ENCODE data around the gene DACT3.

DACT3 gene

DNA sequence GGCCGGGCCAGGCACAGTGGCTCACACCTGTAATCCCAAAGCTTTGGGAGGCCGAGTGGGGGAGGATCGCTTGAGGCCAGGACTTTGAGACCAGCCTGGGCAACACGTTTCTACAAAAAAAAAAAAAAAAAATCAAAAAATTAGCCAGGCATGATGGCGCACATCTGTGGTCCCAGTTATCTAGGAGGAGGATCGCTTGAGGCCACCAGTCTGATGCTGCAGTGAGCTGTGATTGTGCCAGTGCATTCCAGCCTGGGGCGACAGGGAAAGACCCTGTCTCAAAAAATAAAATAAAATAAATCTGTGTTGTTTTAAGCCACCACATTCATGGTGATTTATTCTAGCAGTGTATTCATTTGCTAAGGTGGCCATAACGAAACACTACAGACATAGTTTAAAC, 4.1 kb upstream of the DACT3 start:
- DNase-seq (ENCODE audit: low read depth), result no peak

DNA sequence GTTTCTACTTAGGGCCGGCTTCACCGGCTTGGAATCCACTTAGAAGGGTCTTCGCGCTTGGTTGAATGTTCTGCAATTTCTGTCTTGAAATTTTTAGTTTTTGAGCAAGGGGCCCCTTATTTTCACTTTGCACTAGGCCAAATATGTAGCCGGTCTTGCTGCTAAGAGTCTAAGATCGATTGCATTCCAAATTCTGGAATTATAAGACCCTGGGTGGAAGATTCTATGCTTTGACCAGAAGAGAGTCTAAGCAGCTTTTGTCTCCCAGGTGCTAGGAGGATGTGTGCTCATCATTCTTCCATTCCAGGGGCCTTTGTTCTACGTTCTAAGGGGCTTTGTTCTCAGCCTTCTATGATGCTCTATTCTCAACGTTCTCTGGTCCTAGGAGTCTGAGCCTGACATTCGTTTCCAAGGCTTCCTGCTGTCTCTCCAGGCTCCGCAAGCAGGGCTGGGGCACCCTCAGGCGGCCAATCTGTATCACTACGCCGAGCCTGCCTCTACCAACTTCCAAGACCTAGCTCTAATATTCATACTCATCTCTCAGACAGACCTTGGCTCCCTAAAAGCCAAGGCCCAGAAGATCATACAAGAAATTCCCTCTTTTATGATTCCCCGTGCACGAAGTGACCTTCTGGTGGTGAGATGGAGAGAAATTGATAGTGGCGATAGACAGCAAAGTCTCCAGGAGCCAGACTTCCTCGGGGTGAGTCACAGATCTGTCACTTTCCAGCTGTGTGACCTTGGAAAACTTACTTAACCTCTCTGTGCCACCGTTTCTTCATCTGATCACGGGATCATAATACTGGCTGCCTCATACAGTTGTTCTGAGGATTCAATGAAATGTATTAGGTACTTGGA, 982 bp upstream of the DACT3 start:
- peak; percentile 60 for DNase-seq (ENCODE audit: low read depth)

DNA sequence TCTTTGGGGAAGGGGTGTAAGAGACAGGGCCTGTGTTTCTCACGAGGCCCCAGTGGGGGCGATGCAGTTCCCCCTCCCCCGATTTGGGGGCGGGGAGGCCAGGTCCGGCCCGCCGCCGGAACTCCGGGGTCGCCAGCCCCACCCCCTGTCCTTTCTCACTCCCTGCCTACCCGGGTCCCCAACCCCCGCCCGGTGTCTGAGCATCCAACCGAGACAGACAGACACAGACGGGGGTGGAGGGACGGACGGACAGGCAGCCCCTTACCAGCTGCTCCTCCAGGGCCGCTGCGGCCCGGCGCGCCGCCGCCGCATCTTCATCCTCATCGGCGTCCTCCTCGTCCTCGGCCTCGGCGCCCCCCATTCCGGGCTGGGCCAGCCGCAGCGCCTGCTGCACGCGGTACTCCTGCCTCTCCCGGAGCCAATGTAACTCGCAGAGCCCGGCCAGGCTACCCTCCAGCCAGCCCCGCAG, 397 bp downstream of the DACT3 start:
- no peak for DNase-seq (ENCODE audit: low read depth)

DNA sequence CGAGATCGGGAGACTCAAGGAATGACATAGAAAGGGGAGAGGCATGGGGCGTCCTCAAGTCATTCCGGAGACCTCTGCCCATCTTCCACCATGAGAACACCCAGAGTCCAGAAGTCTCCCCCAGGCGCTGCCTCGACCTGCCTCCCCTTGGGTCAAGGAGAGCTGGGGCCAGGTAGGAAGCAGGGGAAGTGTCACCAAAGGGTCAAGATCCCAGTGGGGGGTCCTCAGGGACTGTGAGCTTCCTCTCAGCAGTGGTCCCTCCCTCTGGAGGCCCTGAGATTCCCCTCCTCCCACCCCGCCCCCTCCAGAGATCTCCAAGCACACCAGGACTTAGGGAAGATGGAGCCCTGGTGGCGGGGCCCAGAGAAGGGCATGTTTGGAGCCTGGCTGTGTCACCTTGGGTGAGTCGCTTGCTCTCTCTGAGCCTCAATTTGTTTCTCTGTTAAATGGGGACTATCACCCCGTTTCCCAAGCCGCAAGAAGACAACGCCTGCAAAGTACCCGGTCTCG, 919 bp downstream of the DACT3 start:
- DNase-seq (ENCODE audit: low read depth), result no peak

DNA sequence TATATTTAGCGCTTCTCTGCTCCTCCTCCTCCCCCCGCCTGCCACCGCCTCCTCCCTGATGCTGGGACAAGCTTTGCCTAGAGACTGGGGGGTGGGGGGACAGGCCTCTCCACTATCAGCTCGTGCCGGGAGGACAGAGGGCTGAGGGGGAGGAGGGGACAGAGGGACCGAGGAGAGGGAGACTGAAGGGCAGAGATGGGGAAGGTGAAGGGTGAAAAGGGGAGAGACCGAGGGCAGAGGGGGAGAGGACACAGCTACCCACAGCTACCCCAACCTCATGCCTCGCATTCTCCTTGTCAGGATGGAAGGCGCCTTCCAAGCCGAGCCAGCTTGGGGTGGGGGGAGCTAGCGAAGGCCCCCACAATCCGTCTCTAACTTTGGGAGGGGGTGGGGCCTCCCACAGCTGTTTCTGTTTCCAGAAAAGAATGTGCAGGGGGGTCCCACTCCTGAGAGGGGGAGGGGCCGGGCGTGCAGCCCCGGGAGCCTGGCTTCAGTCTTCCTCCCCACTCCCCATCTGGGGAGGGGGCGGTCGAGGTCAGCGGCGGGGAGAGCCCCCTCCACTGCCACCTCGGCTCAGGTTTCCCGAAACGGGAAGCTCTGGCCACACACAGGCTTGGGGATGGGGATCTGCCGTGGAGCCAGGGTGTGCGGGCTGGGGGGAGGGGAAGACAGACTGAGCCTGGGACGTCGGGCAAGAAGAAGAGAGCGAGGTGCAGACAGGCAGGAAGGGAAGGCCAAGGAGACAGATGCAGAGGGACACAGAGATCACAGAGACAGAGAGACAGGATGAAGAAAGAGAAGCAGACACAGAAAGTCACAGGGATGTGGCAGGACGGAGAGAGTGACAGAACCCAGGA, 1.6 kb downstream of the DACT3 start:
- no peak for DNase-seq (ENCODE audit: low read depth)

DNA sequence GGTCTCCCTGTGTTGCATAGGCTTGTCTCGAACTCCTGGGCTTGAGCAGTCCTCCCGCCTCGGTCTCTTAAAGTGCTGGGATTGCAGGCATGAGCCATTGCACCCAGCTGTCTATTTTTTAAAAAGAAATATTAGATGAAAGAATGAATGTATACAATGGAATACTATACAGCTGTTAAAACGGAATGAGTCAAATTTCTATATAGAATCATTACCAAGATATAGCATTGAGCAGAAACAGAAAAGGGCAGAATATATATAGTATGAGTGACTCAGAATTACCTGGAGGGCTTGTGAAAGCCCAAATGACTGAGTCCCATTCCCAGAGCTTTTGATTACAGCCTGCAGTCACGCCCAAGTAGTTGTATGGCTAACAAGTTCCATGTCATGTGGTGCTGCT, 4.4 kb downstream of the DACT3 start:
- DNase-seq (ENCODE audit: low read depth), result no peak

DNA sequence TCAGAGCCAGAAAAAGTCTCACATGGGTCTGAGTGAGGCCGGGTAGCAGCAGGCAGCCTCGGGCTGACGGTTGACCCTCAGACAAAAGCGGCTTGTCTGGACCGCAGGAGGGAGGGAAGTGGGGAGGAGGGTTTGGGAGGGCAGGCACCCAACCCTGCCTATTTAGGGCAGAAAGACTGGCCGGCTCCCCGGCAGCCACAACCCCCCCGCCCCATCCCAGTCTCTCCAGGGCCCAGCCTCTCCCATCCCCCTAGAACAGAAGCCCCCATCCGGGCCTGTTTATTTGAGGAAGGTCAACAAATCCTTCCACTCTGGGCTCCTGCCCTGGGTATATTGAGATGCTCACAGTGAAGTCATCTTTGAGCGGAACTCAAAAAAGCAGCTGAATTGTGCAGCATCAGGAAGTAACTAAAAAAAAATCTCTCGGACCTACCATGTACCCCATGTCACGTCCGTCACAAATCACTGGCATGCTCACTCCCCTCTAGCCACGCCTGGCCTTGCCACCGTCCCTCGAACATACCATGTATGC, 6.3 kb downstream of the DACT3 start:
- no peak for DNase-seq (ENCODE audit: low read depth)

DNA sequence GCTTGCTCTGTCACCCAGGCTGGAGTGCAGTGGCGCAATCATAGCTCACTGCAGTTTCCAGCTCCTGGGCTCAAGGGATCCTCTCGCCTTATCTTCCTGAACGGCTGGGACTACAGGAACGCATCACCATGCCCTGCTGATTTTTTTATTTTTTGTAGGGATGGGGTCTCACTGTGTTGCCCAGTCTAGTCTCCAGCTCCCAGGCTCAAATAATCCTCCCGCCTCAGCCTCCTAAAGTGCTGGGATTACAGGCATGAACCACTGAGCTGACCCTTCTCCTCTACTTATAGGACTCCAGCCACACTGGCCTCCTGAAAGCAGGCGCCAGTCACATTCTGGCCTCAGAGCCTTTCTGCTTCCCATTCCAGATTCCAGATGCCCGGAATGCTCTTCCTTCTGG, 10.5 kb downstream of the DACT3 start:
- DNase-seq (ENCODE audit: low read depth), result no peak

DNA sequence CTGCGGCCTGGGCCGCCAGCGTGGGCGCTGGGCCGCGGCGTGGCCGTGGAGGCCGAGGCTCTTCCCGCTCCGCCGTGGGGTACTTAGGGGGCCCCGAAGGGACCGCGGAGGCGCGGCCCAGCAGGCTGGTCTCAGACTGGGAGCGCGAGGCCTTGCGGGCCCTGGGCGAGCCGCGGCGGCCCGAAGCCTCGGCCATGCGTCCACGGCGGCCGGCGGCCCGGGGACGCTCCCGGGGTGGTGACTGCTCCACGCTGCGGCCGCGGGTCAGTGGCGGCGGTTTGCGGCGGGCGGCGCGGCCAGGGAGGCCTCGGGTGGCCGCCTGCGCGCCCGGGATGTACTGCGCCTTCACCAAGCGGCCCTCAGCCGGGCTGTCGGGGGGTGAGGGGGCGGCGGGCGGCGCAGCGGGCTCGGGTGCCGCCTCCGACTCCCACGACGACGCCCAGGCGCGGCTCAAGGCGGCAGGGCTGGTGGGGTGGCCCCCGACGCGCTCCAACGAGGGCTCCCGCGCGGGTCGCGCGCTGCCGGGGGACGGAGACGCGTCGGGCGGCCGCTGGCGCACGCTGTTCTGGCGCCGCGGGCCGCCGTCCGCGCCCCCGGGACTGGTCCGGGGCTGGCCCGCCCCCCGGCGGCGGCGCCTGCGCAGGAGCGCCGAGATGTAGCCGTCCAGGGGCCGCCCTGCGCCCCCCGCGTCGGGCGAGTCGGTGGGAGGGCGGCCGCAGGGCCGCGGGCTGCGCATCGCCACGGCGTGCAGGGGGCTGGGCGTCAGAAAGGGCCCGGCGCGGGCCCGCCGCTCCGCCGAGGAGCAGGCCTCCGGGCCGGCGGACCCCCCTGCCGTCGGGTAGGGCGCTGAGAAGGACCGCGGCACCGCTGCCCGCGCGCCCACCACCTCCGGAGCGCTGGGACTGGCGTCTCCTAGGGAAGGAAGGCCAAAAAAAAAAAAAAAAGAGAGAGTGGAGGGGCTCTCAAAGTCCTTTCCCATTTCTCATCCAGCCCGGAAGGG, 11.7 kb downstream of the DACT3 start:
- no peak for DNase-seq (ENCODE audit: low read depth)

DNA sequence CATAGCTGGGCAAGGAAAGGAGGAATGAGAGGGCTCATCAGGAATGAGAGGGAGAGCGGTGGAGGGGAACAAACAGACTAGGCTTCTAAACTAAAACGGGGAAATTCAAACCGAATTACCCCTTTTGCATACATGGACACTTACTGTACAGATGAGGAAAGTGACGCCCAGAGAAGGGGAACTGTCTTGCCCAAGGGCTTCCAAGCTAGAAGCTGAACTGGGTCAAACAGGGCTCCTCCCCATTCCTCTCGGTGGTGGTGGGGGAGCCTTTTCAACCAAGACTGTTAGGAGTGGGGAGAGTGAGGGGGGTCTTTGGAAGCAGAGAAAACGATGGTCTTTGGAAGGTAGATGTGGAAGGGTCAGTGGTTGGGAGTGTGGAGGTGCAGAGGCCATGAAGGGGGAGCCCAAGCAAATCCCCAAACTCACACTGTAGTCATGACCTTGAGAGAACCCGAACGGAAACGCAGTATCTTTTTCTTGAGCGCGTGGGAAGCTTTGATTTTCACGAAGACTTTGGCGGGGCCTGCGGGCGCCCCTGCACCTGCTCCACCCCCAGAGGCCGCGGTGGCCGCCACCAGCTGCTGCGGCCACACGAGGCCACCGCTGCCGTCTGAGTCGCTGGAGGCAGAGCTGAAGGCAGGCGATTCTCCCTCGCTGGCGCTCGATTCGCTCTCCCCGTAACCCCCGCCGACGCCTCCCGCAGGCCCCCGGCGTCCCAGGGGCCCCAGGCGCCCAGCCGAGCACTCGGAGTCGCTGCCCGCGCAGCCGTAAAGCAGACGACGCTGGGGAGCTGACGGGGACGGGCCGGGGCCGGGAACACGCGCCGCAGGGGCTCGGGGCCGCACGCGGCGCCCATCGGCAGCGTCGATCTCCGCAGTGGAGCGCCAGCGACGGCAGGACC, 12.7 kb downstream of the DACT3 start:
- DNase-seq (ENCODE audit: low read depth), result no peak

DNA sequence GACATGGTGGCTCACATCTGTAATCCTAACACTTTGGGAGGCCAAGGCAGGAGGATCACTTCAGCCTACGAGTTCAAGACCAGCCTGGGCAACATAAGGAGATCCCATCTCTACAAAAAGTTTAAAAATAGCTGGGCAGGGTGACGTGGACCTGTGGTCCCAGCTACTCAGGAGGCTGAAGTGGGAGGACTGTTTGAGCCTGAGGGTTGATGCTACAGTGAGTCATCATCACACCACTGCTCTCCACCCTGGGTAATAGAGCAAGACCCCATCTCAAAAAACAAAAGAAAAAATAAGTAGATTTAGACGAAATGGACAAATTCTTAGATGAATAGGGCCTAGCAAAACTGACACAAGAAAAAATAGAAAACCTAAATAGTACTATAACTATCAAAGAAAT, 14.6 kb downstream of the DACT3 start:
- DNase-seq (ENCODE audit: low read depth), result no peak

DNA sequence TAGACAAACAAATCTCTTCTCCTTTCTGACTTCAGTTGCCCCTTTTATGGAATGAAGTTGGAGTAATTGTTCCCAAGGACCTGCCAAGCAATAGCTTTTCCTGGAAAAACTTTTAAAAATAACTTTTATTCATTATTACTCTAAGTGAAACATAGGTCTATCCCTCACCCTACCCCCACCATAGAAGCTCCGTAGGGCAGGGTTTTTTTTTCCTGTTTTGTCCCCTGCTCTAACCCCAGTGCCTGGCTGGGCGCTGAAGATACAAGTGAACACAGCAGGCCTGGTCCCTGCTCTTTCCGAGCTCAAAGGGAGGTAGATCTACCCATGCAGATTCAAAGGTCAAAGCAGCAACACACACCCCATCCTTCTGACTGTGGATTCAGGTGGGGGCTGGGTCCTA, 16.3 kb downstream of the DACT3 start:
- no peak for DNase-seq (ENCODE audit: low read depth)

DNA sequence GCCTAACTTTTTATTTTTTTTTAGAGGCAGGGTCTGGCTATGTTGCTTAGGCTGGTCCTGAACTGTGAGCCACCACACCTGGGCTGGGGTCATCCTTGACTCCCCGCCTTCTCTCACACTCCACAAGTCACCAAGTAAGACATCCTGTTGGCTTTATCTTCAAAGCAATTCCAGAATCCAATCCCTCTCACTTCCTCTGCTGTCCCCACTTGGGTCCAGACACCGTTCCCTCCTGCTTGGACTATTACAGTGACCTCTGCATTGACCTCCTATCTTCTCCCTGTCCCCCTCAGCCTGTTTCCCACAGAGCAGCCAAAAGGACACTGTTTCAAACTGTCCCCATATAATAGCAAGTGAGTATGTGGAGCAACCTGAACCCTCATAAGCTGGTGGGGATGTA, 20.3 kb downstream of the DACT3 start:
- no peak for DNase-seq (ENCODE audit: low read depth)

DNA sequence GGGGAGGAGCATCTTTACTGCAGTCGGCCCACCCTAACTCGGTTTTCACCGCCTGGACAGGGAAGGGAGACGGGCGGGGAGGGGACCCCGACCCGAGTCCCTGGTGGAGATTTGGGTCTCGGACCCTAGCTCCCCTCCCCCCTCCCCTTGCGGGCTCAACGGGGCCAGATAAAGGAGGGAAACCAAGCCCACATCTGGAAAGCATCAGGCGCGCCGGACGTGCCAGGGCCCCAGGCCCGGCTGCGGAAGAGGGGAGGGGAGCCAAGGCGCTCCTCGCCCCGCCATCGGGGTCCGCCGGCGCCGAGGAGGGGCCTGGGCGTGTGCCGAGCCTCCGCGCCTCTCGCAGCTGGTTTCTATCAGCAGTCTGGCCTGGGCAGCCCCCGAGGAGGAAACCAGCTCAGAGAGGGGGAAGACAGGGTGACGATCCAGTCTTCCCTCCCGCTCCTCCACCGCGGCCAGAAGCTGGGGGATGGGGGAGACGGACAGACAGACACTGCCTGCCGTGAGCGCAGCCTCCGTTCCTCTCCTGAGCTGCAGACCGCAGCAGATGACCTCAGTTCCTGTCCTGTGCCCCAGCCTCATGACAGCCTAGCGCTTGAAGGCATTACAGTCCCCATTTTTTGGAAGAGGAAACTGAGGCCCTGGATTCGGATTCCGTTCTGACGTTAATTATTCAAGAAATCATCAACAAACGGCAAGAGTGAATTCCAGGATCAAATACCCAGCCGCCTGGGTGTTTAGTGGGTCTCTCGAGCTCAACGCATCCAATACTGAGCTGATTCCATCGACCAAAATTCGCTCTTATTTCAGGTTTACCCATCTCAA, 21.4 kb downstream of the DACT3 start:
- DNase-seq (ENCODE audit: low read depth), result no peak

DNA sequence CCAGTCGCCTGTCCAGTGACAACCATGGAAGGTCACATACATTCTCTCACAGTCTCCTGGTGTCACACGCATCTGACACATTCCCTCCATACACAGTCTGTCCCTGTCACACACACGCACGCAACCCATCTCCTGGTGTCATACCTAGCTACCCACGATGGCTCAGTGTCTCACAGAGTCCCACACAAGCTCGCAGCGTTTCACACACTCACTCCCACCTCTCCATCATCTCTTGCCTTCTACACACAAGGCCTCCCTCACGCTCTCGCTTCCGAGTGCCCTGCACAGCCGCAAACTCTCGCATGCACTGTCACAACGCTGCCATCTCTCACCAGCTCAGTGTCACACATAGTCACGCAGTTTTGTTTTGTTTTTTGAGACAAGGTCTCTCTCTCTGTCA, 23.8 kb downstream of the DACT3 start:
- DNase-seq (ENCODE audit: low read depth), result no peak

DNA sequence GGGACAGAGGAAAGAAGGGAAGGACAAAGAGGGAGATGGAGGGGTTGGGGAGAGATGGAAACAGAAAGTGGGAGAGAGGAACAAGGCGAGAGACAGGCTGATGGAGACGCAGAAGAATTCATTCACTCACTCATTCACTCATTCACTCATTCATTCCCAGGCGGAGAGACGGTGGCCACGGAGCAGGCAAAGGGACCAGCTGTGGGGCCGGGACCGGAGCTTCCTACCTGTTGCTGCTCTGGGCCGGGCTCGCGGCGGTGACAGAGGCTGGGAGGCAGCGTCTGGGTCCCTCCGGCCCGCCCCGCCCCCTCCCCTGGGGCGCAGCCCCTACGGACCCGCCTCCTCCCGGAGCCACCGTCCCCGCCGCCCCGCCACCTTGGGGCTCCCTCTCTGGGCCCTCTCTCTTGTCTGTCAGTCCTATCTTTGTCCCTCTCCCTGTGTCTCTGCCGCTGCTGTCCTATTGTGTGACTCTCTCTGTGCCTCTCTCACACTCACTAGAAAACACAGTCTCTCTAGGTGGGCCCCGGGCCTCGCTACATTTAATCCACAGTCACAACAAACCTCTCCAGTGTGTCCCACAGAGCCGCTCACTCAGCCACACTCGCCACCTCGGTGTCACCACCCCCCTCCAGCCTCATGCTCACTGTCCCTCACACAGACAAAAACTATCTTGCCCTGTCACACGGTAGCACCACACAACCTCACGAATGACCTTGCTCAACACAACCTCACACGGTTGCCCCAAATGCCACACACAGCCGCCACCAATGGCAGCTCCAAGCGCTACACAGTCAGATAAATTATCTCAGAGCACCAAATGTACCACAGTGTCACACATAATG, 24.8 kb downstream of the DACT3 start, which contains the start of gene GNG8:
TSS of gene GNG8 (minus strand) at position 283 of the 842 bp plus-strand sequence. CDS start 1,520 bp downstream, outside the sequence.
- DNase-seq (ENCODE audit: low read depth), result no peak

DNA sequence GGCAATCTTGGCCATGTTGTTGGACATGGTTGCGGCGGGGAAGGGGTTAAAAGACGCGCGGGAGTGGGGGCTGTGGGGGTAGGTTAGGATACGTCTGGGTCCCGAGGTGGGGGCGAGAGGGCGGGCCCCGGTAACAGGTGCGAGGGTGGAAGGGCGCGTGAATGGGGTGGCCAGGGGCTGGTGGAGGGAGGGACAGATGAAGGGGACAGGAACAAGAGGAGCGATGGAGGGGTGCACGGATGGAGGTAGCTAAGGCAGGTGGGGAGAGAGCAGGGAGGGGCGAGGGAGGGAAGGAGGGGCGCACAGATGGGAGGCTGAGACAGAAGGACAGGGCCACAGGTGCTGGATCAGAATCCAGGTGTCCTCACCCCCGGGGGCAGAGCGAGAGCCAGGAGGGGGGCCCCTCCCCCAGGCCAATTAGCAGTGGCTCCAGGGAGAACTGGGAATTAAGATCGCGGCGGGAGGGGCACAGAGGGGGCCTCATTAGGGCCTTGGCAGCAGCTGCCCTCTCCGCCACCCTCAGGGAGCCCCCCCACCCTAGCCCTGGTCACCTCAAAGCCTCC, 26.2 kb downstream of the DACT3 start:
- DNase-seq (ENCODE audit: low read depth), result no peak

DNA sequence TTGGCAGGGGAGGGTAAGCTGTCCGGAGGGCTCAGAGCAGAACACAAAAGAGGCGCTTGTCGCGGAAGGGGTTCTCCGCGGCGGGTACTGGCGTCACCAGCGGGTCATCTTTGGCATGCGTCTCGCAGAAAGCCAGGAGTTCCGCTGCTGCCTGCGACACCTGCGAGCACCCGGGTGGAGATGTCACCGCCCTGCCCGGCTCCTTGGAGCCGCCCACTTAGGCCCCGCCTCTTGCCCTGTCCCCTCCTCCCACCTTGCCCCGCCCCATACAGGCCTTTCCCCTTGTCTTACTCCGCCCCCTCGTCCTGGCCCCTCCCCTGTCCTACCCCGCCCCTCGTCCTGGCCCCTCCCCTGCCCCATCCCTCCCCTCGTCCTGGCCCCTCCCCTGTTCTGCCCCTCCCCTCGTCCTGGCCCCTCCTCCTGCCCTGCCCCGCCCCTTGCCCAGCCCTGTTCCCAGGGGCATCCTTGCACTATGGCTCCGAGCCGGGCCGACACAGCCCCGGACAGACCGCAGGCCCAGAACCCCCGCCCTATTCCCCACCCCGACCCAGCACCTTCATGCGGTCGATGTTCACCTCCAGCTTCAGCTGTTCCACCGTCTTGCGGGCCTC, 26.8 kb downstream of the DACT3 start:
- DNase-seq (ENCODE audit: low read depth), result peak; percentile 88

Data from activated T-helper 1 cell treated with Interleukin-2 at 50 U/mL for 16 hours (primary cell).